GM12872 (cell line): ENCODE measurements around the gene SF3B2.

Experiments
- TF ChIP-seq, protein P1 (sequence below): IDR thresholded peaks from 3 replicates; pipeline ENCODE4 v1.5.1; 2011; ENCODE audit warnings: low read depth, mild to moderate bottlenecking, low read length, moderate library complexity; ENCODE audit not compliant: insufficient read depth

Gene SF3B2

DNA sequence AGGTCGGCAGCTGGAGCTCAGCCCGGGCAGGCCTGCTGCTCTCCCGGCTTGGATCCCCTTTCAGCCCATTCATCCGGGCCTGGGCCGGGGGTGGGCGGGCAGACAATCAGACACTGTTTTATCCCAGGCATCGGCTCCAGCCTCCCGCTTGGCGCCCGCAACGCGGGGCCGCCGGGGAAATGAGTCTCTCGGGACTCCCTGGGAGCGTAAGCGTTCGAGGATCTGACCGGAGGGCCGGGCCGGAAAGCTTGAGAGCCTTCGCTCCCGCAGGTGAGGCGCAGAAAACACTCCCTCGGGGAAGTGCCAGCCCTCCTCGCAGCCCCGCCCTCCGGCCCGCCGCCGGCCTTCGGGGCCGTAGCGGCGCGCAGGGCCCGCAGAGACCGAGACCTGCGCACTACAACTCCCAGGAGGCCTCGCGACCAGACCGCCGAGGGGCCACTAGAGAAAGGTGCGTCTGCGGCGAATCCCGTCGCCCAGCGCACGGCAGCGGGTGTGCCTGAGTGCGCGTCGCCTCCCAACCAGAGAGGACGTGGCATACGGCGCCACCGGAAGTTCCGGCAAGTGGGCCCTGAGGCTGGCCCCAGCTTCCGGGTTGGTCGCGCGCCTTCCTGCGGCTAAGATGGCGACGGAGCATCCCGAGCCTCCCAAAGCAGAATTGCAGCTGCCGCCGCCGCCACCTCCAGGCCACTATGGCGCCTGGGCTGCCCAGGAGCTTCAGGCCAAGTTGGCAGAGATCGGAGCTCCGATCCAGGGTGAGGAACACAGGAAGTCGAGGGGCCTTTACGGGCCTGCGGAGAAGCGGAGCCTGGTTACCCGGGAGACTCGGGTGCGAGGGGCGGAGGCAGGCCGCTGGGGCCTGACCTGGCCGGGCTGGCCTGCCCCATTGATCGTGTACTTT, at the start of gene SF3B2:
Gene SF3B2, plus strand, starts transcription at position 599 of the 898 bp plus-strand sequence. Its CDS starts 21 bp downstream, at position 620.
- TF ChIP-seq, protein P1, sequence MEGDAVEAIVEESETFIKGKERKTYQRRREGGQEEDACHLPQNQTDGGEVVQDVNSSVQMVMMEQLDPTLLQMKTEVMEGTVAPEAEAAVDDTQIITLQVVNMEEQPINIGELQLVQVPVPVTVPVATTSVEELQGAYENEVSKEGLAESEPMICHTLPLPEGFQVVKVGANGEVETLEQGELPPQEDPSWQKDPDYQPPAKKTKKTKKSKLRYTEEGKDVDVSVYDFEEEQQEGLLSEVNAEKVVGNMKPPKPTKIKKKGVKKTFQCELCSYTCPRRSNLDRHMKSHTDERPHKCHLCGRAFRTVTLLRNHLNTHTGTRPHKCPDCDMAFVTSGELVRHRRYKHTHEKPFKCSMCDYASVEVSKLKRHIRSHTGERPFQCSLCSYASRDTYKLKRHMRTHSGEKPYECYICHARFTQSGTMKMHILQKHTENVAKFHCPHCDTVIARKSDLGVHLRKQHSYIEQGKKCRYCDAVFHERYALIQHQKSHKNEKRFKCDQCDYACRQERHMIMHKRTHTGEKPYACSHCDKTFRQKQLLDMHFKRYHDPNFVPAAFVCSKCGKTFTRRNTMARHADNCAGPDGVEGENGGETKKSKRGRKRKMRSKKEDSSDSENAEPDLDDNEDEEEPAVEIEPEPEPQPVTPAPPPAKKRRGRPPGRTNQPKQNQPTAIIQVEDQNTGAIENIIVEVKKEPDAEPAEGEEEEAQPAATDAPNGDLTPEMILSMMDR = 0 out of 3 replicates have a peak, but pooled peaks have one; percentile 2

DNA sequence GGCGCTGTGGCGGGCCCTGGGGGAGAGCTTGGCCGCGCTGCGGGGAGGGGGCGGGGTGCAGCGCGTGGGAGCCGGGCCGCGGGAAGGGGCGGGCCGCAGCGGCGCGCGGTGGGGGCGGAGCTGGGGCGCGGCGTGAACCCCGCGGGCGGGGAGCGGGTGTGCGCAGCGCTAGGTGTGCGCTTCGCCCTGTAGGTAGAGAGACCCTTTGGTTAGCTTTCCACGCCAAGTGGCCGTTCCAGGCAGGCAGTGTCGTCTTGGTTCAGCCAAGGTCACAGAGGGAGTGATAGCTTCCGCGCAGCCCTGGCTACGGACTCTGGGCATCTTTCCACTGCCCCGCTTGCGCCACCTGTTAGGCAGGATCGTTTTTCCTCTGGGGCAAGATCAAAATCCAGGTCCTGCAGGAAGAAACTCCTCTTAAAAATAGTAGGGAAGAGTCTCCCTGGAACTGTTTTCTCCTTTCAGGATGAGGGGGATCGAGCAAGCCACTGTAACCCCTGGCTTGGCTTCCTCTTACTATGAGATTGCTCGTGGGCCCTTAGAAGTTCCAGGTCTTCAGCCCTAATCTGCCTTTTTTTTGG, 49.4 kb upstream of the SF3B2 start:
- TF ChIP-seq, protein P1 = no peak

GRCh38 chr11:66003291-66003690, 48.9 kb upstream of the SF3B2 start:
- TF ChIP-seq, protein P1 = no peak

GRCh38 chr11:66004186-66004585, 48.0 kb upstream of the SF3B2 start:
- TF ChIP-seq, protein P1 = no peak

DNA sequence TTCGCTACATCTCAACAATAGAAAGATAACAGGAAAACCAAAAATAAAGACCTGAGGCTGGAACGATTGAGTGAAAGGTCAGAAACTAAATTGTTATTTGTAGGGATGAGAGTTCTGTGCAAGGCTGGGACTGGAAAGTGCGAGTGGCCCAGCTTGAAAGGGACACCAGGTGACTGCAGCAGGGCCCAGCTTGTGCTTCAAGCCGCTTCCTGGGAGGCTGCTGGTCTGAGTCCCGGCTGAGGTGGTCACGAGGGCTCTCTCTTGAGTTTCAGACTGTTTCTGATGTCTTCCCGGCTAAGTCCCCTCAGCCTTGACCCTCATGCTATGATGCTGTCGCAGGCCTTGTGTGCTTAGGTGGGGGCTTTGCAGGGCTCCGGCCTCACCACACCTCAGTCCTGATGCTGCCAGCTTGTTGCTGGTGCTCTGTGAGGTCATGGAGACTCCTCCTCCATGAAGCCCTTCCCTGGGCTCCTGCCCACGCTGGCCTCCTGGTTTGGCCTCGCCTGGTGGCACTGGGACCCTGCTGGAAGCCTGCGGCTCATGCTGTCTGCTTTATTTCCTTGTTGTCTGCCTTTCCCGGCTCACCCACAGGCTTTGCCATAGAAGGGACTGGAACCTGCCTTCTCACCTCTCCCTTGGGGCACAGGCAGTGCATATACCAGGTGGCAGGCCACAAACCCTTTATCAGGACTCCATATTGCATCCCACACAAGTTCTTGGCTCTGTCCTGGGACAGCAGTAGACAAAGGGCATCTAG, 45.9 kb upstream of the SF3B2 start:
- TF ChIP-seq, protein P1 = no peak

DNA sequence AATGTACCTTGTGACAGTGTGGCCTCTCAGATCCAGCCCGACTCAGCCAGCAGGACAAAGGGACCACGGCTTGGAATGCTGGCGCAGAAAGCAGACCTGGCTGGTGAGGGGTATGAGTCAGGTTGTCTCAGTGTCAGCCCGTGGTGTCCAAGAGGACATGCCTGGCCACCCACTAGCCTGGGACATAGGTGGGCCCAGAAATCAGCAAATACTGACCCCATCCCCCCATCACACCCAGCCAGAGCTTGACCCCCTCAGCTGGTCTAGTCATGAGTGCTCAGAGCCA, 45.3 kb upstream of the SF3B2 start:
- TF ChIP-seq, protein P1 = no peak

- TF ChIP-seq, protein P1 = no peak
These were observed 44.9 kb upstream of the SF3B2 start for GRCh38 chr11:66007201-66007634.
